ENCODE measurements around the gene WIPF2. TPM values are rescaled to one million over a fixed set of nuclear protein-coding genes. Genes with fewer than 3 reads are reported as not detected.
"Not testable (repeated sequence)": the region's sequence is repeated elsewhere in the genome, so short reads cannot be mapped to it uniquely, and the experiment has no call there.

WIPF2 gene
- total RNA-seq, 3 donors from 2014 or later (not counting 1 experiment from before 2014, with no cell fraction given): 43.2 to 47.4 (median 43.9) TPM

GRCh38 chr17:40230670-40231069 is 11.6 kb downstream of the WIPF2 start:
- intact Hi-C loops (cut with micrococcal nuclease): no loop called here
- no peak overlapping the region for H3K4me3 Mint-ChIP-seq
- H3K27me3 Mint-ChIP-seq (ENCODE audit: low read depth in 2 of 2): no peaks in the 10 kb centered on the region

GRCh38 chr17:40231928-40232327 is 12.8 kb downstream of the WIPF2 start:
- H3K4me3 ChIP-seq (ENCODE audit: low read length); H3K27me3 ChIP-seq (ENCODE audit: control insufficient read depth, insufficient read depth, low read length); DNase-seq; H3K9me3 Mint-ChIP-seq; H3K27ac Mint-ChIP-seq; H3K9me3 ChIP-seq (ENCODE audit: control insufficient read depth, insufficient read depth, low read length); H3K4me3 Mint-ChIP-seq; intact Hi-C loops (cut with micrococcal nuclease); ATAC-seq; H3K27me3 Mint-ChIP-seq (ENCODE audit: low read depth in 2 of 2); H3K27ac ChIP-seq (ENCODE audit: low read length); H3K4me1 ChIP-seq (ENCODE audit: control insufficient read depth, insufficient read depth, low read length); H3K36me3 Mint-ChIP-seq: not testable (repeated sequence)
- H3K4me1 Mint-ChIP-seq: peaks cover 17 to 38% of the 10 kb centered on the region in 2 donors
- WGBS (ENCODE audit: insufficient coverage): 95% methylated on average over 4 of the region's 4 CpGs
- peaks cover 21% of the 10 kb centered on the region for H3K36me3 ChIP-seq (ENCODE audit: control insufficient read depth, insufficient read depth, low read length)

More at GRCh38 chr17:40230670-40231069, 11.6 kb downstream of the WIPF2 start:
- Histone ChIP-seq H3K4me1 (ENCODE audit: control insufficient read depth, insufficient read depth, low read length) (no peaks in the 10 kb centered on the region), H3K4me3 (ENCODE audit: low read length) (no peak overlapping the region), H3K9me3 (ENCODE audit: control insufficient read depth, insufficient read depth, low read length) (no peaks in the 10 kb centered on the region), H3K27ac (ENCODE audit: low read length) (no peak overlapping the region), H3K27me3 (ENCODE audit: control insufficient read depth, insufficient read depth, low read length) (no peaks in the 10 kb centered on the region), H3K36me3 (ENCODE audit: control insufficient read depth, insufficient read depth, low read length) (peaks cover 20% of the 10 kb centered on the region)
- Mint-ChIP-seq H3K9me3 (no peaks in the 10 kb centered on the region), H3K4me1 (peaks cover 17 to 38% of the 10 kb centered on the region in 2 donors), H3K27ac (peak overlapping the region; percentile 58 to 66), H3K36me3 (no peaks in the 10 kb centered on the region)
- ATAC-seq (no peak), DNase-seq (no peak)
- TF ChIP-seq CTCF (IDR thresholded peaks at IDR 0.05): no peak
- WGBS (ENCODE audit: insufficient coverage): 96% methylated on average over 3 of the region's 3 CpGs

- H3K4me1 Mint-ChIP-seq: peaks cover 37 to 48% of the 10 kb centered on the region in 2 donors
- peaks cover 3% of the 10 kb centered on the region for H3K4me1 ChIP-seq (ENCODE audit: control insufficient read depth, insufficient read depth, low read length)
- no peak for TF ChIP-seq CTCF (IDR thresholded peaks at IDR 0.05)
Measured at GRCh38 chr17:40241252-40241834, 22.2 kb downstream of the WIPF2 start.

GRCh38 chr17:40242774-40243173 is 23.7 kb downstream of the WIPF2 start:
- Mint-ChIP-seq H3K27me3 (ENCODE audit: low read depth in 2 of 2) (no peaks in the 10 kb centered on the region), H3K9me3 (no peaks in the 10 kb centered on the region), H3K36me3 (no peaks in the 10 kb centered on the region), H3K27ac (no peak overlapping the region), H3K4me1 (peaks cover 37 to 48% of the 10 kb centered on the region in 2 donors), H3K4me3 (no peak overlapping the region)
- DNase-seq (no peak), ATAC-seq (no peak)
- TF ChIP-seq CTCF (IDR thresholded peaks at IDR 0.05): no peak
- H3K9me3 ChIP-seq (ENCODE audit: control insufficient read depth, insufficient read depth, low read length): no peaks in the 10 kb centered on the region
- no peak overlapping the region for H3K27ac ChIP-seq (ENCODE audit: low read length)
- peaks cover 3% of the 10 kb centered on the region for H3K4me1 ChIP-seq (ENCODE audit: control insufficient read depth, insufficient read depth, low read length)
- WGBS (ENCODE audit: insufficient coverage): 100% methylated on average over 3 of the region's 3 CpGs
- H3K36me3 ChIP-seq (ENCODE audit: control insufficient read depth, insufficient read depth, low read length): peaks cover 13% of the 10 kb centered on the region
- no peaks in the 10 kb centered on the region for H3K27me3 ChIP-seq (ENCODE audit: control insufficient read depth, insufficient read depth, low read length)
- H3K4me3 ChIP-seq (ENCODE audit: low read length): no peak overlapping the region
- intact Hi-C loops (cut with micrococcal nuclease): no loop called here

More at GRCh38 chr17:40241252-40241834, 22.2 kb downstream of the WIPF2 start:
- Histone ChIP-seq H3K27ac (ENCODE audit: low read length) (no peak overlapping the region), H3K27me3 (ENCODE audit: control insufficient read depth, insufficient read depth, low read length) (no peaks in the 10 kb centered on the region), H3K36me3 (ENCODE audit: control insufficient read depth, insufficient read depth, low read length) (peaks cover 18% of the 10 kb centered on the region), H3K4me3 (ENCODE audit: low read length) (no peak overlapping the region), H3K9me3 (ENCODE audit: control insufficient read depth, insufficient read depth, low read length) (no peaks in the 10 kb centered on the region)
- ATAC-seq (no peak), DNase-seq (no peak)
- 100% methylated on average over 3 of the region's 4 CpGs for WGBS (ENCODE audit: insufficient coverage)
- intact Hi-C loops (cut with micrococcal nuclease): no loop called here
- Mint-ChIP-seq H3K36me3 (no peaks in the 10 kb centered on the region), H3K27me3 (ENCODE audit: low read depth in 2 of 2) (no peaks in the 10 kb centered on the region), H3K9me3 (no peaks in the 10 kb centered on the region), H3K4me3 (no peak overlapping the region), H3K27ac (peak overlapping the region in 1 of 2 donors; percentile 15)
